DOHH2 (cell line): Measurements from ENCODE around the gene WNT2B.

Experiments
- CTCF ChIP-seq: fragments of 200-600 bp; sonication (generic); IDR thresholded peaks from one replicate; pipeline ENCODE4 v1.5.1; 2014; ENCODE audit warnings: antibody characterized with exemption, mild to moderate bottlenecking, low read depth, low read length; ENCODE audit not compliant: poor library complexity, severe bottlenecking
- EZH2phosphoT487 ChIP-seq: fragments of 200-600 bp; sonication (generic); IDR thresholded peaks from 2 replicates; pipeline ENCODE4 v1.6.1; 2017; ENCODE audit warnings: borderline replicate concordance, mild to moderate bottlenecking, antibody characterized with exemption, low read length, moderate library complexity, mixed read lengths

- TF ChIP-seq CTCF, result no peak
- no peak for TF ChIP-seq EZH2phosphoT487
These were observed 13.9 kb downstream of the WNT2B start for GRCh38 chr1:112522621-112523020.
